ENCODE results near the gene KLK4.

The KLK4 gene

GRCh38 chr19:50878851-50879250, 32.3 kb downstream of the KLK4 start:
- DNase-seq (ENCODE audit: low read depth): no peak

- DNase-seq (ENCODE audit: low read depth): no peak
Measured at GRCh38 chr19:50877338-50877737, 33.9 kb downstream of the KLK4 start.

GRCh38 chr19:50876456-50876855, 34.7 kb downstream of the KLK4 start:
- no peak for DNase-seq (ENCODE audit: low read depth)

- DNase-seq (ENCODE audit: low read depth): no peak
Measured at GRCh38 chr19:50875795-50876422, 35.3 kb downstream of the KLK4 start.

GRCh38 chr19:50874211-50874610, 37.0 kb downstream of the KLK4 start:
- no peak for DNase-seq (ENCODE audit: low read depth)

- no peak for DNase-seq (ENCODE audit: low read depth)
Measured at GRCh38 chr19:50873056-50873455, 38.1 kb downstream of the KLK4 start, which contains the start of gene KLK2. TSS of gene KLK2 (plus strand) at chr19:50873439. CDS start at chr19:50873474, 35 bp downstream.

- no peak for DNase-seq (ENCODE audit: low read depth)
Measured at GRCh38 chr19:50870417-50871089, 40.6 kb downstream of the KLK4 start.

GRCh38 chr19:50869479-50869878, 41.7 kb downstream of the KLK4 start:
- no peak for DNase-seq (ENCODE audit: low read depth)

GRCh38 chr19:50861496-50862286, 49.5 kb downstream of the KLK4 start:
- DNase-seq (ENCODE audit: low read depth): no peak

GRCh38 chr19:50861010-50861409, 50.2 kb downstream of the KLK4 start:
- DNase-seq (ENCODE audit: low read depth): no peak

GRCh38 chr19:50859849-50860248, 51.3 kb downstream of the KLK4 start:
- no peak for DNase-seq (ENCODE audit: low read depth)

GRCh38 chr19:50858886-50859285, 52.3 kb downstream of the KLK4 start:
- no peak for DNase-seq (ENCODE audit: low read depth)

- no peak for DNase-seq (ENCODE audit: low read depth)
Measured at GRCh38 chr19:50857366-50857765, 53.8 kb downstream of the KLK4 start.

Measured in non-pigmented ciliary epithelial cell (primary cell).